SU-DHL-6 (cell line): ENCODE results near the gene CELF6.

ENCODE experiments used
- H2AFZ ChIP-seq: fragments of 200-600 bp; sonication (generic); 2 replicates; pipeline ENCODE4 v1.6.1; 2014; ENCODE audit warnings: low read depth, mild to moderate bottlenecking, moderate library complexity, mixed read lengths, antibody characterized with exemption, low read length; ENCODE audit not compliant: severe bottlenecking
- H3F3A ChIP-seq: fragments of 200-600 bp; shearing (Covaris generic); 2 replicates; pipeline ENCODE4 v1.6.0; 2016; ENCODE audit warnings: antibody characterized with exemption, mild to moderate bottlenecking; ENCODE audit not compliant: insufficient read depth
- H3K27ac ChIP-seq: fragments of 200-600 bp; sonication (generic); 2 replicates; pipeline ENCODE4 v1.5.1; 2016; ENCODE audit warnings: low read depth, mild to moderate bottlenecking, low read length, moderate library complexity, mixed read lengths
- H3K27me3 ChIP-seq: fragments of 200-600 bp; sonication (generic), shearing (Covaris generic); 2 replicates; pipeline ENCODE4 v1.6.0; 2014; ENCODE audit warnings: mild to moderate bottlenecking, low read length
- H3K36me3 ChIP-seq: fragments of 200-600 bp; sonication (generic); 2 replicates; pipeline ENCODE4 v1.6.1; 2014; ENCODE audit warnings: mild to moderate bottlenecking, low read length, mixed read lengths
- H3K4me2 ChIP-seq: fragments of 300-600, 200-600 bp; shearing (Covaris generic), sonication (generic); 2 replicates; pipeline ENCODE4 v1.6.0; 2014; ENCODE audit warnings: low read length, low read depth, mild to moderate bottlenecking; ENCODE audit not compliant: poor library complexity, severe bottlenecking
- H3K4me3 ChIP-seq: fragments of 200-600 bp; sonication (generic); 2 replicates; pipeline ENCODE4 v1.5.1; 2014; ENCODE audit warnings: antibody characterized with exemption, low read length, mild to moderate bottlenecking, mixed read lengths; ENCODE audit not compliant: insufficient read depth, poor library complexity, severe bottlenecking
- H3K79me2 ChIP-seq: fragments of 200-600 bp; sonication (generic); 2 replicates; pipeline ENCODE4 v1.6.1; 2014; ENCODE audit warnings: mild to moderate bottlenecking, low read length, moderate library complexity; ENCODE audit not compliant: insufficient read depth
- H3K9ac ChIP-seq: fragments of 200-600 bp; sonication (generic); 2 replicates; pipeline ENCODE4 v1.7.0; 2014; ENCODE audit warnings: mild to moderate bottlenecking, low read length
- H3K9me2 ChIP-seq: fragments of 200-600 bp; sonication (generic); replicated peaks from 2 replicates; pipeline ENCODE4 v1.6.1; 2014; ENCODE audit warnings: low read length; ENCODE audit not compliant: insufficient read depth
- H3K9me3 ChIP-seq: fragments of 200-600 bp; sonication (generic); 2 replicates; pipeline ENCODE4 v1.6.1; 2014; ENCODE audit warnings: low read length, mixed read lengths; ENCODE audit not compliant: insufficient read depth
- H4K20me1 ChIP-seq: fragments of 200-600 bp; sonication (generic); 2 replicates; pipeline ENCODE4 v1.6.1; 2014; ENCODE audit warnings: low read depth, mild to moderate bottlenecking, antibody characterized with exemption, low read length, moderate library complexity, mixed read lengths
- EZH2phosphoT487 ChIP-seq: fragments of 200-600 bp; sonication (generic), shearing (Covaris generic); conservative IDR thresholded peaks from 2 replicates; pipeline ENCODE4 v1.6.1; 2018; ENCODE audit warnings: mild to moderate bottlenecking, antibody characterized with exemption, low read length, moderate library complexity, mixed read lengths
- TF ChIP-seq, protein P1 (sequence below): fragments of 200-600 bp; sonication (generic); IDR thresholded peaks from one replicate; pipeline ENCODE4 v1.5.1; 2017; ENCODE audit warnings: antibody characterized with exemption, mild to moderate bottlenecking, low read length, moderate library complexity; ENCODE audit not compliant: insufficient read depth, poor library complexity, severe bottlenecking

CELF6 gene

DNA sequence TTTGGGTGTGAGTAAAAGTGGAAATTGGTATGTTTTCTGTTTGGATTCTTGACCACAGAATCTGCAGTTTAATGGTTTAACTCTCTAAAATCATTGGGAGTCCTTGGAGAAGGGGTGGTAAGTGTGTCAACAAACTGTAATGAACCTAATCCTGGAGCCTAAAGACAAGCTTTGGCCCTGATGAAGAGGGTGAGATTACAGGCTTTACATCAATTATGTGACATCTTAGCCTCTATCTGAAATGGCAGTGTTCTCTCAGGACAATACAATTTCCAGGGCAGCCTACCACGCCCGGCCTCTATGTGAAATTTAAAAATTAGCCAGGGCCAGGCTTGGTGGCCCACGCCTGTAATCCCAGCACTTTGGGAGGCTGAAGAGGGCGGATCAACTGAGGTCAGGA is 84.7 kb downstream of the CELF6 start:
- Histone ChIP-seq H3K4me3 (no peak overlapping the region), H3K9me2 (no peaks in the 10 kb centered on the region), H3K79me2 (peaks cover 7% of the 10 kb centered on the region), H3F3A (peaks cover 21% of the 10 kb centered on the region), H3K36me3 (no peaks in the 10 kb centered on the region), H3K9ac (no peak overlapping the region), H2AFZ (no peak overlapping the region), H3K9me3 (no peaks in the 10 kb centered on the region), H3K4me2 (no peak overlapping the region), H3K27ac (no peak overlapping the region), H4K20me1 (no peaks in the 10 kb centered on the region), H3K27me3 (no peaks in the 10 kb centered on the region)
- no peak for TF ChIP-seq EZH2phosphoT487
- TF ChIP-seq, protein P1, sequence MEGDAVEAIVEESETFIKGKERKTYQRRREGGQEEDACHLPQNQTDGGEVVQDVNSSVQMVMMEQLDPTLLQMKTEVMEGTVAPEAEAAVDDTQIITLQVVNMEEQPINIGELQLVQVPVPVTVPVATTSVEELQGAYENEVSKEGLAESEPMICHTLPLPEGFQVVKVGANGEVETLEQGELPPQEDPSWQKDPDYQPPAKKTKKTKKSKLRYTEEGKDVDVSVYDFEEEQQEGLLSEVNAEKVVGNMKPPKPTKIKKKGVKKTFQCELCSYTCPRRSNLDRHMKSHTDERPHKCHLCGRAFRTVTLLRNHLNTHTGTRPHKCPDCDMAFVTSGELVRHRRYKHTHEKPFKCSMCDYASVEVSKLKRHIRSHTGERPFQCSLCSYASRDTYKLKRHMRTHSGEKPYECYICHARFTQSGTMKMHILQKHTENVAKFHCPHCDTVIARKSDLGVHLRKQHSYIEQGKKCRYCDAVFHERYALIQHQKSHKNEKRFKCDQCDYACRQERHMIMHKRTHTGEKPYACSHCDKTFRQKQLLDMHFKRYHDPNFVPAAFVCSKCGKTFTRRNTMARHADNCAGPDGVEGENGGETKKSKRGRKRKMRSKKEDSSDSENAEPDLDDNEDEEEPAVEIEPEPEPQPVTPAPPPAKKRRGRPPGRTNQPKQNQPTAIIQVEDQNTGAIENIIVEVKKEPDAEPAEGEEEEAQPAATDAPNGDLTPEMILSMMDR: no peak
